HG02642 (cell line): ENCODE results near the gene CYSRT1.

ENCODE experiments used
- ATAC-seq: cut with Tn5 transposase; IDR thresholded peaks from one replicate; pipeline ENCODE4 v1.9.1; 2021; ENCODE audit warnings: mild to moderate bottlenecking; ENCODE audit not compliant: unreplicated experiment, poor library complexity

The CYSRT1 gene

GRCh38 chr9:137222190-137223077 is 2.5 kb upstream of the CYSRT1 start, which contains the start of gene RNF208:
Gene RNF208 (minus strand): TSS chr9:137222240. CDS start chr9:137221212, 1,028 bp downstream.
- peak; percentile 2 for ATAC-seq

- peak; percentile 73 for ATAC-seq
These were observed 1.6 kb upstream of the CYSRT1 start for GRCh38 chr9:137223078-137223970.

- ATAC-seq, result no peak
These were observed 841 bp downstream of the CYSRT1 start for GRCh38 chr9:137225699-137226331.

DNA sequence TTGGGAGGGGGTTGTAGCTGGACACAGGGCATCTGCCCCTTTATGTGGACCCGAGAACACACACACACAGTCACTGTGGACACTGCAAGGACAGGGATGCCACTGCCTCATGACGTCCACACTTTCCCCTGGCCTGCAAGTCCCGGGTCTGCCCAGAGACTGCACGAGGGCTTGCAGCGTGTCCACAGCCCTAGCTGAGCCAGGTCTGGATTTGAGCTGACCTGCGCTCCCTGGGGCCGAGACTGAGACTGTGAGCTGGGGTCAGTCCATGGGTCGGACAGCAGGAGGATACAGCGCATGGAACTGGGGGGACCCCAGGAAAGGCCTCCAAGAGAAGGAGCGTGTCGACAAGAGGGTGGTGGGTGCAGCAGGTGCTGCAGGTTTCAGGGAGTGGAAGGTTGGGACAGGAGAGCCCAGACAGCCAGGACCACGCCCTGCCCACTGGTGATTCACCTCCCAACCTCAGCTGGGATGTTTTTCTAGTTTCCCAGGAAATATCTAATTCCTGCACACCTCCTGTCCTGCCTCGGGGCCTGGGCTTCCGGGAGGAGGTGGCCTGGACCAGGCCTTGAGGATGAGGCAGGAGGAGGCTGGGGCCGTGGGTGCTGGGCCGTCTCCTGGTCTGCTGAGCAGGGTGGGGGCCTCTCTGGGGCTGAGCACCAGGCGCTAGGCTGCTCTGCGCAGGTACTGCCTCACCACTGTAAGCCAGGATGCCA is 1.5 kb downstream of the CYSRT1 start:
- ATAC-seq, result no peak

GRCh38 chr9:137227054-137227852 is 2.3 kb downstream of the CYSRT1 start, which contains the start of gene RNF224:
Gene RNF224 (plus strand): TSS chr9:137227502. CDS start chr9:137228336, 834 bp downstream.
- ATAC-seq, result no peak

DNA sequence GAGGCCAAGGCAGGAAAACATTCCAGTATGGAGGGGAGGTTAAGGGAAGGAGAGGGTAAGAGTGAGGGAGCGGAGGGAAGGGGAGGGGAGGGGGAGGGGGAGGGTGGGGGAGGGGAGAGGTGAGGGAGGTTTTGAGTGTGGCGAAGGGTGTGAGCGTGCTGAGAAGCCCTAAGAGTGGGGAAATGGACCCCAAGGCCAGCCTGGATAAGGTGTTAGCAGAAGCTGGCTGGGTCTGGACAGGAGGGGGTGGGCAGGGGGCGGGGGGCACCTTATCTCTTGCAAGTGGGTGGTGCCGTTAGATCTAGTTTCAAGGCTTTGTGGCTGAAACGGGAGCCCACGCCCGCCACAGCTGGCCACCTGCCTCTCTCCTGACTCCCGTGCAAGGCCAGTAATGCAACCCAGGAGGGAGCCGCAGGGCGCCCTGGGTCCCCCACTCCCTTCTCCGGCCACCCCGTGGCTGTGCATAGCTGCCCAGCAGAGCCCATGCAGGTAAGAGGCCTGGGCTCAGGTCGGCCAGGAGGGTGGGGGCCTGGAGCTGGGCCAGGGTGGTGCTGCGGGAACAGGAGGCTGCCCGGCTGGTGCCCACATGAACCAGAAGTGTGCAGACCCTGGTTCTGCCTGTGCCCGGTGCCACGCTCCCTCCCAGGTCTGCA is 3.0 kb downstream of the CYSRT1 start:
- ATAC-seq, result no peak

GRCh38 chr9:137228506-137228967 is 3.6 kb downstream of the CYSRT1 start:
- ATAC-seq, result no peak

- no peak for ATAC-seq
These were observed 4.3 kb downstream of the CYSRT1 start for GRCh38 chr9:137228968-137229896.

GRCh38 chr9:137229903-137230704 is 5.1 kb downstream of the CYSRT1 start:
- ATAC-seq, result no peak

DNA sequence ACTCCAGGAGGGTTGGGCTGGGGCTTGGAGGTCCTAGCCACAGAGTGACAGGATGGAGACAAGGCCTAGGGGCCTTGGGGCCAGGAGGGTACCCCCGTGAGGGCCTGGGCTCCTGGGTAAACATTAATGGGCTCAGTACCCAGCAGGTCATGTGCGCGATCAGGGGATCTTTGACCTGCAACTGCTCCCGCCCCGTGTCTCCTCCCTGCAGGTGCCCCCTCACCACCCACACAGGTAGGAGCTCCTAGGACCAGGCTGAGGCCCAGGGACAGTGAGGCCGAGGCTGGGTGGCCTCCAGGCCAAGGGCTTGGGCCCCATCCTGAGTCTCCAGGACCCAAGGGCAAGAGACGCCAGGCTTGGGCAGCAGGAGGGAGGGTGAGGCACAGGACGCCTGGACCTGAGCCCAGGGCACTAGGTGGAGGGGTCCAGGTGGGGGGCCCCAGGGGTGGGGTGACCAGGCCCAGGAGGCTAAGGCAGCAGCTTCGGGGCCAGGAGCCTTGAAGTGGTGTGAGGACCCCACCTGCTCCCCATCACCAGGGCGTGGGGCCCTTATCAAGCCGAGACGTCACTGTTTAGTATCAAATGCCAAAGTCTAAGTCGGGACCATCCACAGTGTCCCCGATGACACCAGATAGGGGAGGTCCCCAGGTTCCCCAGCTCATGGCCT is 5.9 kb downstream of the CYSRT1 start, which contains the start of gene SLC34A3:
TSS of gene SLC34A3 (plus strand) at position 197 of the 667 bp plus-strand sequence. CDS start 802 bp downstream, outside the sequence.
- no peak for ATAC-seq

- ATAC-seq, result no peak
These were observed 6.5 kb downstream of the CYSRT1 start for GRCh38 chr9:137231372-137232039.

GRCh38 chr9:137232101-137232500 is 7.1 kb downstream of the CYSRT1 start:
- ATAC-seq, result no peak

DNA sequence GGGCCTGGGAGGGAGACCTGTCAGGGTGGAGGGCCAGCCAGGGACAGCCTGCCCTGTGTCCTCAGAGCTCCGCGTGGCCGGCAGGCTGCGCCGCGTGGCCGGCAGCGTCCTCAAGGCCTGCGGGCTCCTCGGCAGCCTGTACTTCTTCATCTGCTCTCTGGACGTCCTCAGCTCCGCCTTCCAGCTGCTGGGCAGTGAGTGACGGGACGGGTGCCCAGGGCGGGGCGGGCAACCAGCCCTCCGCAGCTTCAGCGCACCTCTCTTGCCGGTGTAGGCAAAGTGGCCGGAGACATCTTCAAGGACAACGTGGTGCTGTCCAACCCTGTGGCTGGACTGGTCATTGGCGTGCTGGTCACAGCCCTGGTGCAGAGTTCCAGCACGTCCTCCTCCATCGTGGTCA is 7.5 kb downstream of the CYSRT1 start:
- no peak for ATAC-seq

GRCh38 chr9:137233143-137233980 is 8.4 kb downstream of the CYSRT1 start:
- ATAC-seq, result no peak
